ENCODE measurements around the gene SMARCD2.
A peak's percentile ranks its signal among the peaks of the same experiment; 100 is the strongest.

SMARCD2 gene

GRCh38 chr17:63832014-63832413, 10.5 kb downstream of the SMARCD2 start:
- DNase-seq (ENCODE audit: low spot score): no peak

- no peak for DNase-seq (ENCODE audit: low spot score)
Observed at GRCh38 chr17:63831505-63831904, 11.0 kb downstream of the SMARCD2 start.

GRCh38 chr17:63830904-63831491, 11.5 kb downstream of the SMARCD2 start:
- DNase-seq (ENCODE audit: low spot score): no peak

GRCh38 chr17:63830278-63830677, 12.2 kb downstream of the SMARCD2 start:
- DNase-seq (ENCODE audit: low spot score): no peak

- DNase-seq (ENCODE audit: low spot score): no peak
Observed at GRCh38 chr17:63828936-63829335, 13.5 kb downstream of the SMARCD2 start.

- DNase-seq (ENCODE audit: low spot score): peak; percentile 48
Observed at GRCh38 chr17:63827801-63828221, 14.7 kb downstream of the SMARCD2 start.

- DNase-seq (ENCODE audit: low spot score): peak; percentile 97
Observed at GRCh38 chr17:63827002-63827800, 15.3 kb downstream of the SMARCD2 start, which contains the start of the genes FTSJ3 and PSMC5. Gene FTSJ3, minus strand, starts transcription at chr17:63827663. Its CDS starts 761 bp downstream, at chr17:63826902. Gene PSMC5, plus strand, starts transcription at chr17:63827431. Its CDS starts 60 bp downstream, at chr17:63827491.

- DNase-seq (ENCODE audit: low spot score): no peak
Observed at GRCh38 chr17:63826468-63827001, 15.9 kb downstream of the SMARCD2 start.

- DNase-seq (ENCODE audit: low spot score): no peak
Observed at GRCh38 chr17:63824362-63824761, 18.1 kb downstream of the SMARCD2 start.

GRCh38 chr17:63823659-63824331, 18.7 kb downstream of the SMARCD2 start:
- DNase-seq (ENCODE audit: low spot score): no peak

- no peak for DNase-seq (ENCODE audit: low spot score)
Observed at GRCh38 chr17:63822537-63822936, 19.9 kb downstream of the SMARCD2 start.

- no peak for DNase-seq (ENCODE audit: low spot score)
Observed at GRCh38 chr17:63821804-63822203, 20.7 kb downstream of the SMARCD2 start.

- DNase-seq (ENCODE audit: low spot score): no peak
Observed at GRCh38 chr17:63820963-63821561, 21.4 kb downstream of the SMARCD2 start.

- DNase-seq (ENCODE audit: low spot score): no peak
Observed at GRCh38 chr17:63819585-63820537, 22.6 kb downstream of the SMARCD2 start.

- no peak for DNase-seq (ENCODE audit: low spot score)
Observed at GRCh38 chr17:63819131-63819530, 23.4 kb downstream of the SMARCD2 start.

GRCh38 chr17:63817736-63818385, 24.6 kb downstream of the SMARCD2 start:
- DNase-seq (ENCODE audit: low spot score): no peak

GRCh38 chr17:63816669-63817068, 25.8 kb downstream of the SMARCD2 start:
- no peak for DNase-seq (ENCODE audit: low spot score)

GRCh38 chr17:63816123-63816522, 26.4 kb downstream of the SMARCD2 start:
- no peak for DNase-seq (ENCODE audit: low spot score)

GRCh38 chr17:63809970-63810369, 32.5 kb downstream of the SMARCD2 start:
- no peak for DNase-seq (ENCODE audit: low spot score)

GRCh38 chr17:63805591-63805990, 36.9 kb downstream of the SMARCD2 start:
- DNase-seq (ENCODE audit: low spot score): no peak
